Neural cell (in vitro differentiated cells): ENCODE data around the gene ENO4. TPM values are rescaled to one million over a fixed set of nuclear protein-coding genes. Genes with fewer than 3 reads are reported as not detected.

ENCODE experiments used
- H2AFZ ChIP-seq: fragments of 200-600, 300-800 bp; sonication (generic), shearing (Covaris generic); 2 replicates; pipeline ENCODE4 v1.6.0; 2014; ENCODE audit warnings: low read depth, mild to moderate bottlenecking, antibody characterized with exemption, low read length, moderate library complexity
- H3F3A ChIP-seq: fragments of 200-600 bp; shearing (Covaris generic); 2 replicates; pipeline ENCODE4 v1.6.1; 2016; ENCODE audit warnings: mild to moderate bottlenecking, moderate library complexity, mixed read lengths, antibody characterized with exemption, low read length; ENCODE audit not compliant: insufficient read depth, poor library complexity, severe bottlenecking
- H3K27ac ChIP-seq: fragments of 200-600, 300-800 bp; sonication (generic), shearing (Covaris generic); 2 replicates; pipeline ENCODE4 v1.5.1; 2014; ENCODE audit warnings: mild to moderate bottlenecking, low read length, moderate library complexity
- H3K27me3 ChIP-seq: fragments of 300-800, 200-600 bp; sonication (generic), shearing (Covaris generic); 2 replicates; pipeline ENCODE4 v1.6.0; 2014; ENCODE audit warnings: mild to moderate bottlenecking, low read depth, low read length, moderate library complexity; ENCODE audit not compliant: insufficient read depth
- H3K36me3 ChIP-seq: fragments of 300-800, 200-600 bp; sonication (generic), shearing (Covaris generic); 2 replicates; pipeline ENCODE4 v1.5.1; 2014; ENCODE audit warnings: mild to moderate bottlenecking, antibody characterized with exemption, low read length, moderate library complexity; ENCODE audit not compliant: insufficient read depth
- H3K4me2 ChIP-seq: fragments of 300-800, 200-600 bp; sonication (generic), shearing (Covaris generic); 2 replicates; pipeline ENCODE4 v1.6.0; 2014; ENCODE audit warnings: mild to moderate bottlenecking, low read length
- H3K4me3 ChIP-seq: fragments of 300-800, 200-600 bp; sonication (generic), shearing (Covaris generic); 2 replicates; pipeline ENCODE4 v1.5.1; 2014; ENCODE audit warnings: mild to moderate bottlenecking, low read length, moderate library complexity
- H3K79me2 ChIP-seq: fragments of 200-600 bp; shearing (Covaris generic); replicated peaks from 2 replicates; pipeline ENCODE4 v1.6.0; 2014; ENCODE audit warnings: mild to moderate bottlenecking, low read length, moderate library complexity; ENCODE audit not compliant: insufficient read depth
- H3K9ac ChIP-seq: fragments of 300-800, 200-600 bp; sonication (generic), shearing (Covaris generic); 2 replicates; pipeline ENCODE4 v1.6.1; 2016; ENCODE audit warnings: mild to moderate bottlenecking, low read length, mixed read lengths
- H3K9me2 ChIP-seq: fragments of 200-600 bp; shearing (Covaris generic); 2 replicates; pipeline ENCODE4 v1.6.1; 2016; ENCODE audit warnings: mild to moderate bottlenecking, low read length, mixed read lengths; ENCODE audit not compliant: insufficient read depth
- H3K9me3 ChIP-seq: fragments of 200-600, 300-800 bp; sonication (generic), shearing (Covaris generic); 2 replicates; pipeline ENCODE4 v1.6.1; 2016; ENCODE audit warnings: mild to moderate bottlenecking, mixed run types, low read length, moderate library complexity, mixed read lengths
- H4K20me1 ChIP-seq: fragments of 200-600 bp; shearing (Covaris generic); 2 replicates; pipeline ENCODE4 v1.6.1; 2016; ENCODE audit warnings: mild to moderate bottlenecking, mixed run types; ENCODE audit not compliant: insufficient read depth
- EP300 ChIP-seq: fragments of 450-650 bp; conservative IDR thresholded peaks from 2 replicates; pipeline ENCODE4 v1.6.1; 2014; ENCODE audit warnings: antibody characterized with exemption, mild to moderate bottlenecking, moderate library complexity; ENCODE audit not compliant: poor library complexity, severe bottlenecking
- EZH2 ChIP-seq: fragments of 200-600, 300-800 bp; shearing (Covaris generic), sonication (generic); IDR thresholded peaks from 2 replicates; pipeline ENCODE4 v1.6.1; 2014; ENCODE audit warnings: antibody characterized with exemption, low read length, borderline replicate concordance, mild to moderate bottlenecking; ENCODE audit not compliant: insufficient read depth, poor library complexity, severe bottlenecking
- MXI1 ChIP-seq: fragments of 450-650 bp; conservative IDR thresholded peaks from 2 replicates; pipeline ENCODE4 v1.6.1; 2014; ENCODE audit warnings: antibody characterized with exemption, mild to moderate bottlenecking; ENCODE audit not compliant: poor library complexity, severe bottlenecking
- POLR2AphosphoS5 ChIP-seq: IDR thresholded peaks from 2 replicates; pipeline ENCODE4 v1.6.1; 2012
- RAD21 ChIP-seq: fragments of 450-650 bp; conservative IDR thresholded peaks from 2 replicates; pipeline ENCODE4 v1.6.1; 2014; ENCODE audit warnings: antibody characterized with exemption, mild to moderate bottlenecking, moderate library complexity
- SMC3 ChIP-seq: fragments of 450-650 bp; conservative IDR thresholded peaks from 2 replicates; pipeline ENCODE4 v1.6.1; 2014; ENCODE audit warnings: antibody characterized with exemption, mild to moderate bottlenecking, moderate library complexity; ENCODE audit not compliant: poor library complexity
- TAF1 ChIP-seq: IDR thresholded peaks from 2 replicates; pipeline ENCODE4 v1.6.1; 2012; ENCODE audit warnings: low read depth
- polyA plus RNA-seq: library from polyadenylated mRNA; depleted of rRNA; stranded (reverse); fragments of >200 nt; gene quantifications from 2 replicates; pipeline ENCODE4 v1.2.3, GENCODE V29; 2014
- TF ChIP-seq, protein P1 (sequence below): IDR thresholded peaks from 2 replicates; pipeline ENCODE4 v1.6.1; 2012; ENCODE audit warnings: borderline replicate concordance
- TF ChIP-seq, protein P2 (sequence below): fragments of 450-650 bp; IDR thresholded peaks from 2 replicates; pipeline ENCODE4 v1.5.1; 2014; ENCODE audit warnings: antibody characterized with exemption, mild to moderate bottlenecking, moderate library complexity; ENCODE audit not compliant: poor library complexity, severe bottlenecking

The ENO4 gene
- polyA plus RNA-seq, 1 donor from 2014 or later, result 0.51 TPM

DNA sequence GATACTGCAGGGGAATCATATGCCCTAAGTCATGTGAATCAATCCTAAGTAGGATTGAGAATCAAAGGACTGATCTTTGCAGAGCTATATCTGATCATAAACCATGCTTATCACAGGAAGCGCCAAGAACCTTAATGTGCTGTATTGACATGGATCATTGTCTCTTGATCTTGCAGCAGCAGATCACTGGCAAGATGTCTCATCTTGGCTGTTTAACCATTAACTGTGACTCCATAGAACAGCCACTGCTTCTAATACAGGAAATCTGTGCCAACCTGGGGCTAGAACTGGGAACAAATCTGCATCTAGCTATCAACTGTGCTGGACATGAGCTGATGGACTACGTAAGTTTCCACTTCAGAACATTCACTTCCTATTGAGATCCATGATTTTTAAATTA lies 21.6 kb downstream of the ENO4 start:
- Histone ChIP-seq H3K4me2 (no peak overlapping the region), H3K4me3 (no peak overlapping the region), H3K27me3 (no peaks in the 10 kb centered on the region), H4K20me1 (no peaks in the 10 kb centered on the region), H3F3A (no peaks in the 10 kb centered on the region), H3K9ac (no peak overlapping the region), H3K9me3 (no peaks in the 10 kb centered on the region), H3K79me2 (no peaks in the 10 kb centered on the region), H3K27ac (no peak overlapping the region), H3K36me3 (no peaks in the 10 kb centered on the region), H2AFZ (no peak overlapping the region), H3K9me2 (no peaks in the 10 kb centered on the region)
- TF ChIP-seq, protein P1, sequence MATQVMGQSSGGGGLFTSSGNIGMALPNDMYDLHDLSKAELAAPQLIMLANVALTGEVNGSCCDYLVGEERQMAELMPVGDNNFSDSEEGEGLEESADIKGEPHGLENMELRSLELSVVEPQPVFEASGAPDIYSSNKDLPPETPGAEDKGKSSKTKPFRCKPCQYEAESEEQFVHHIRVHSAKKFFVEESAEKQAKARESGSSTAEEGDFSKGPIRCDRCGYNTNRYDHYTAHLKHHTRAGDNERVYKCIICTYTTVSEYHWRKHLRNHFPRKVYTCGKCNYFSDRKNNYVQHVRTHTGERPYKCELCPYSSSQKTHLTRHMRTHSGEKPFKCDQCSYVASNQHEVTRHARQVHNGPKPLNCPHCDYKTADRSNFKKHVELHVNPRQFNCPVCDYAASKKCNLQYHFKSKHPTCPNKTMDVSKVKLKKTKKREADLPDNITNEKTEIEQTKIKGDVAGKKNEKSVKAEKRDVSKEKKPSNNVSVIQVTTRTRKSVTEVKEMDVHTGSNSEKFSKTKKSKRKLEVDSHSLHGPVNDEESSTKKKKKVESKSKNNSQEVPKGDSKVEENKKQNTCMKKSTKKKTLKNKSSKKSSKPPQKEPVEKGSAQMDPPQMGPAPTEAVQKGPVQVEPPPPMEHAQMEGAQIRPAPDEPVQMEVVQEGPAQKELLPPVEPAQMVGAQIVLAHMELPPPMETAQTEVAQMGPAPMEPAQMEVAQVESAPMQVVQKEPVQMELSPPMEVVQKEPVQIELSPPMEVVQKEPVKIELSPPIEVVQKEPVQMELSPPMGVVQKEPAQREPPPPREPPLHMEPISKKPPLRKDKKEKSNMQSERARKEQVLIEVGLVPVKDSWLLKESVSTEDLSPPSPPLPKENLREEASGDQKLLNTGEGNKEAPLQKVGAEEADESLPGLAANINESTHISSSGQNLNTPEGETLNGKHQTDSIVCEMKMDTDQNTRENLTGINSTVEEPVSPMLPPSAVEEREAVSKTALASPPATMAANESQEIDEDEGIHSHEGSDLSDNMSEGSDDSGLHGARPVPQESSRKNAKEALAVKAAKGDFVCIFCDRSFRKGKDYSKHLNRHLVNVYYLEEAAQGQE, result no peak
- TF ChIP-seq TAF1 (no peak), EP300 (no peak), MXI1 (no peak), EZH2 (no peak), POLR2AphosphoS5 (no peak), SMC3 (no peak), RAD21 (no peak)
- TF ChIP-seq, protein P2, sequence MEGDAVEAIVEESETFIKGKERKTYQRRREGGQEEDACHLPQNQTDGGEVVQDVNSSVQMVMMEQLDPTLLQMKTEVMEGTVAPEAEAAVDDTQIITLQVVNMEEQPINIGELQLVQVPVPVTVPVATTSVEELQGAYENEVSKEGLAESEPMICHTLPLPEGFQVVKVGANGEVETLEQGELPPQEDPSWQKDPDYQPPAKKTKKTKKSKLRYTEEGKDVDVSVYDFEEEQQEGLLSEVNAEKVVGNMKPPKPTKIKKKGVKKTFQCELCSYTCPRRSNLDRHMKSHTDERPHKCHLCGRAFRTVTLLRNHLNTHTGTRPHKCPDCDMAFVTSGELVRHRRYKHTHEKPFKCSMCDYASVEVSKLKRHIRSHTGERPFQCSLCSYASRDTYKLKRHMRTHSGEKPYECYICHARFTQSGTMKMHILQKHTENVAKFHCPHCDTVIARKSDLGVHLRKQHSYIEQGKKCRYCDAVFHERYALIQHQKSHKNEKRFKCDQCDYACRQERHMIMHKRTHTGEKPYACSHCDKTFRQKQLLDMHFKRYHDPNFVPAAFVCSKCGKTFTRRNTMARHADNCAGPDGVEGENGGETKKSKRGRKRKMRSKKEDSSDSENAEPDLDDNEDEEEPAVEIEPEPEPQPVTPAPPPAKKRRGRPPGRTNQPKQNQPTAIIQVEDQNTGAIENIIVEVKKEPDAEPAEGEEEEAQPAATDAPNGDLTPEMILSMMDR, result no peak

DNA sequence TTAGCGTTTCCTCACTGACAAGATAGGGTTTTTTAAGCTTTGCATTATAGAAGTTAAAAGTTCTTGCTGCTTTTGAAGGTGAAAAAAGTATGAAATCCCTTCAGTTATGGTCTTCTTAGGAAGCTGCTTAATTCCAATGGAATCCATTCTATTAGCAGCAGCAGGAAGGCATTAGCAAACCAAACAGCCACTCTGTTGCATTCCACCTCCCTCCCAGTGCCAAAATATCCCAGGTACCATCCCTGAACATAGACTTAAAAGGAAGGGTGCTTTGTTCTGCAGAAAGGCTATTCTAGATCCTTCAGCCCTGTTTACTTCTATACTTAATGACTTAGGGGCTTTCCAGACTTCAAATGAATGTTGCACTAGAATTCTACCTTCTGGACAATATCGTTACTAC lies 23.8 kb downstream of the ENO4 start:
- Histone ChIP-seq H3K4me2 (no peak overlapping the region), H3F3A (no peaks in the 10 kb centered on the region), H3K36me3 (no peaks in the 10 kb centered on the region), H3K9me2 (no peaks in the 10 kb centered on the region), H3K9me3 (no peaks in the 10 kb centered on the region), H2AFZ (no peak overlapping the region), H3K4me3 (no peak overlapping the region), H3K9ac (no peak overlapping the region), H3K27me3 (no peaks in the 10 kb centered on the region), H3K27ac (no peak overlapping the region), H3K79me2 (no peaks in the 10 kb centered on the region), H4K20me1 (no peaks in the 10 kb centered on the region)
- TF ChIP-seq EZH2 (no peak), RAD21 (no peak), MXI1 (no peak), POLR2AphosphoS5 (no peak), EP300 (no peak), SMC3 (no peak)
- TF ChIP-seq, protein P1, result no peak
- TF ChIP-seq, protein P2, result no peak
